CD4-positive, alpha-beta T cell treated with Interleukin-6 at 100 ng/mL for 8 hours (primary cell): ENCODE measurements around the gene TBXAS1.

Experiments
- DNase-seq: peaks from one replicate; pipeline ENCODE4 v3.0.0-alpha.2; 2020; ENCODE audit warnings: mixed read lengths, low spot score

TBXAS1 gene

DNA sequence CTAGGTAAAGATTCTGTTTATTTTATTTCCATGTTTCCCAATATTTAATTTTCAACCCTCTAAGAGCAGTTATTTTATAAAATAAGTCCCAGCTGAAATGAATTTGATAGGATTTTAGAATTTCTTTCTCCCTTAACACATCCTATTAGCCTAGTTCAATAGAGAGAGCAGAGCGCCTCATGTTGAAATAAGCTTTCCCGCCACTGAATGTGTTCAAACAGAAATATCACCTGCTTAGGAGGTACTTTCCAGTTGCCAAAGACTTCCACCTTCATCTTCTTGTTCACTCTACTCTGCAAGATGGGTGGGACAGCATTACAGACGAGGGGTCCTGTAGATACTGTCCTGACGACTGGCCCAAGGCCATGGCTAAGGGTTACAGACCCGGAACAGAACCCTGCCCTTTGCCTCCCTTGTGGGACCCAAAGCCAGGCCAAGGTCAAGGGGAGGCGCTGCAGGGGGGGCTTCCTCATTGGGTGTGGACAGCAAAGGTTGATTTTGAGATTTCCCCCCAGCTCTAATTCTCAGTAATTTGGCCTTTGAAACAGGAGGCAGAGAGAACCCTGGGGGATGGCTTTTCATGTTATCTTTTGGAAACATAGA, 171.7 kb downstream of the TBXAS1 start:
- no peak for DNase-seq

DNA sequence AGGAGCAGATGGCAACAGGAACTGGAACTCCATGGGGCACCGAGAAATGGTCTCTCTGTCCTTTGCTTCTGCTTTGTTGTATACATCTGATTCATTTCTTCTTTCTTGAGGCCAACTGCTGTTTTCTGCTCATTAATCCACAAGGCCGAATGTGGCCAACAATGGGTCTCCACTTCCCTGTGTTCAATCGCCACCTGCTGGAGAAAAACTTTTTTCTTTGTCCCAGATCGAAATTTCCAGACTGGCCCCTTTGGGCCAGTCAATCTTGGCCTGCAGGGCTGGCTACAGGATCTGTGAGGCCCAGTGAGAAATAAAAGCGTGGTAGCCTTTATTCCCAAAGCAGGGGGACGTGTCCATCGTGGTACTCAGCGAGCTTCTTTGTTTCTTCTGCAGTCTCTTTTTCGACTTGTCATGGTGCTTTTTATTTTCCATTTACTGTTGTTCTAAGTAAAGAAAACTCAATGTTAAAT, 174.9 kb downstream of the TBXAS1 start:
- peak; percentile 27 for DNase-seq

GRCh38 chr7:140004672-140005071, 175.6 kb downstream of the TBXAS1 start:
- DNase-seq: no peak

GRCh38 chr7:140005341-140005740, 176.3 kb downstream of the TBXAS1 start:
- DNase-seq: no peak

- no peak for DNase-seq
Observed at GRCh38 chr7:140005754-140006503, 176.9 kb downstream of the TBXAS1 start.

DNA sequence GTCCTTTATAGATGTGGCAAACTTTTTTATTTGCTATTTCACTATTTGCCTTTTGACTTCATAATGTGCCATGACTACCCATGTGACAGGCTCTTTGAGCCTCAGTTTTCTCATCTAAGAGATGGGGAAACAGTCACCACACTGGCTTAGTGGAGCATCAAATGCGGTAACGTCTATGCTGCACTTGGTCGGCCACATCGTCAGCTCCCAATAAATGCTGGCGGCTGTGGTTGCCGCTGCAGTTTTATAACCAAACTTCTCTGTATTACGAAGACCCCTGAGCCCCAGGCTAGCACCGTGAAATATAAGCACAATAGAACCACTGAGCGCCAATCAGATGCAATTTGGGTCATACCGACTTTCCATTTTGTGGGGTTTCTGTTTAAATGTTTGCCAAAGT, 177.5 kb downstream of the TBXAS1 start:
- DNase-seq: no peak

- no peak for DNase-seq
Observed at GRCh38 chr7:140007051-140007690, 178.1 kb downstream of the TBXAS1 start.

GRCh38 chr7:140008755-140009610, 179.9 kb downstream of the TBXAS1 start:
- DNase-seq: no peak

DNA sequence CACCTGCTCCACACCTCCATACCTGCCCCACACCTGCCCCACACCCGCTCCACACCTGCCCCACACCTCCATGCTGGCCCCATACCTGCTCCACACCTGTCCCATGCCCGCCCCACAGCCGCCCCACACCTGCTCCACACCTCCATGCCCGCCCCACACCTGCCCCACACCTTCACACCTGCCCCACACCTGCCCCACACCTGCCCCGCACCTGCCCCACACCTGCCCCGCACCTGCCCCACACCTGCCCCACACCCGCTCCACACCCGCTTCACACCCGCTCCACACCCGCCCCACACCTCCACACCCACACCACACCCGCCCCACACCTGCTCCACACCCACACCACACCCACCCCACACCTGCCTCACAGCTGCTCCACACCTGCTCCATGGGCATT, 180.7 kb downstream of the TBXAS1 start:
- no peak for DNase-seq

- no peak for DNase-seq
Observed at GRCh38 chr7:140010194-140010895, 181.3 kb downstream of the TBXAS1 start.

DNA sequence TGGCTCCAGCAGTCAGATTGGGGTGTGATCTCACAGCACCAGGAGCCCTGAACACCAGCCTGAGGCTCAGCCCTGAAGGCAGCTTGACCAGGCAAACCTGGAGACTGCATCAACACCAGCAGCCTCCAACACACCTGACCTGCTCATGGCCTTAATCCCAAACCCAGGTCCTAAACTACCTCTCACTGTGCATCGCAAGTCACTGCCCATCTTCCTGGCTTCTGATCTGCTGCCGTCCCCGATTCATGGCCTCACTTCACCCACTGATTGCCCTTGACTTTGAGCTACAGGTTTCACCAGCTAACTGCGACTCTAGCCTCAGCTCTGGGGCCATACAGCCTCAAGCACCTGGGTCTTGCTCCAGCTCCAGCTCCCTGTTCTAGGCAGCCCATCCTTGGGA, 184.6 kb downstream of the TBXAS1 start:
- DNase-seq: no peak

DNA sequence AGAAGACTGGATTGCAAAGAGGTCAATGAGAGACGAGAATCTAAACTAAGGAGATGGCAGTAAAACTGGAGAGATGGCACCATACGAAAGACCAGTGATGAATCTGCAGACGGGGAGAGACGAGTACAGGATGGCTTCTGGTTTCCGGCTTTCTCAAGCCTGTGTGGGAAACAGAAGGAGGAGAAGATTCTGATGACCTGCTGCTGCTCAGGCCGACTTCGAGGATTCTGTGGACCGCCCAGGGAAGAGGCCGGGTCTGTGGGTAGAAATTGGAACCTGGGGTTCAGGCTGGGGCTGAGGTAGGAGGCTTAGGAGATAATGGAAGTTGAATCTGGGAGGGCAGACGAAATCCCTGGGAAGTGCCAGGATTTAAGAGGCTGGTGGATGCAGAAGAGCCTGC, 185.1 kb downstream of the TBXAS1 start:
- no peak for DNase-seq

DNA sequence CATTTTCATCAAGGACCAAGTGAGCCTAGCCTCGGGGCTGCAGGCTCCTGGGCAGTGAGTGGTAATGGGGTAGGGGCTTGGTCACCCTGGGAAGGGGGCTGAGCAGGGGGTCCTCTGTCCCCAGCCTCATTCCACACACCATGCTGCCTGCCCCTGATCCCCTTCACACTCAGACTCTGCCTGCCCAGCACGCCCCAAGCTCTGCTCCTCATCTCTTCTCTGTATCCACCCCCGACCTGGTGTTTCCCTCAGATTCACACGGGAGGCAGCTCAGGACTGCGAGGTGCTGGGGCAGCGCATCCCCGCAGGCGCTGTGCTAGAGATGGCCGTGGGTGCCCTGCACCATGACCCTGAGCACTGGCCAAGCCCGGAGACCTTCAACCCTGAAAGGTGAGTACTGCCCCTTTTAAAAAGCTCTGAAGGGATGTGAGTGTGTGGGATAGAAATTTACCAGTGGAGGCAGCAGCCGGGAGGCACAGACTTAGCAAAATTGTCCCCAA, 186.5 kb downstream of the TBXAS1 start:
- DNase-seq: no peak

GRCh38 chr7:140016540-140016939, 187.5 kb downstream of the TBXAS1 start:
- DNase-seq: no peak

GRCh38 chr7:140017034-140017433, 188.0 kb downstream of the TBXAS1 start:
- no peak for DNase-seq

DNA sequence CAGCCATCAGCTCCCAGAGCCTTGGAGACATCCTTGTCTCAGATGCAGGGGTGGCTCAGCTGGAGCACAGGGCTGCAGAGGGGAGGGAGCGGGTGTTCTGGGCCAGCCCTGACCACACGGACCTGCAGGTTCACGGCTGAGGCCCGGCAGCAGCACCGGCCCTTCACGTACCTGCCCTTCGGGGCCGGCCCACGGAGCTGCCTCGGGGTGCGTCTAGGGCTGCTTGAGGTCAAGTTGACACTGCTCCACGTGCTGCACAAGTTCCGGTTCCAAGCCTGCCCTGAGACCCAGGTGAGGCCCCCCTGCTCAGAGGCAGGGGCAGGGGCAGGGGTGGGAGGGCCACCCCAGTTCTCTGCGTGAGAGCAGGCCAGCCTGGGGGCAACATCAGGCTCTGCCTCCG, 188.5 kb downstream of the TBXAS1 start:
- DNase-seq: no peak

DNA sequence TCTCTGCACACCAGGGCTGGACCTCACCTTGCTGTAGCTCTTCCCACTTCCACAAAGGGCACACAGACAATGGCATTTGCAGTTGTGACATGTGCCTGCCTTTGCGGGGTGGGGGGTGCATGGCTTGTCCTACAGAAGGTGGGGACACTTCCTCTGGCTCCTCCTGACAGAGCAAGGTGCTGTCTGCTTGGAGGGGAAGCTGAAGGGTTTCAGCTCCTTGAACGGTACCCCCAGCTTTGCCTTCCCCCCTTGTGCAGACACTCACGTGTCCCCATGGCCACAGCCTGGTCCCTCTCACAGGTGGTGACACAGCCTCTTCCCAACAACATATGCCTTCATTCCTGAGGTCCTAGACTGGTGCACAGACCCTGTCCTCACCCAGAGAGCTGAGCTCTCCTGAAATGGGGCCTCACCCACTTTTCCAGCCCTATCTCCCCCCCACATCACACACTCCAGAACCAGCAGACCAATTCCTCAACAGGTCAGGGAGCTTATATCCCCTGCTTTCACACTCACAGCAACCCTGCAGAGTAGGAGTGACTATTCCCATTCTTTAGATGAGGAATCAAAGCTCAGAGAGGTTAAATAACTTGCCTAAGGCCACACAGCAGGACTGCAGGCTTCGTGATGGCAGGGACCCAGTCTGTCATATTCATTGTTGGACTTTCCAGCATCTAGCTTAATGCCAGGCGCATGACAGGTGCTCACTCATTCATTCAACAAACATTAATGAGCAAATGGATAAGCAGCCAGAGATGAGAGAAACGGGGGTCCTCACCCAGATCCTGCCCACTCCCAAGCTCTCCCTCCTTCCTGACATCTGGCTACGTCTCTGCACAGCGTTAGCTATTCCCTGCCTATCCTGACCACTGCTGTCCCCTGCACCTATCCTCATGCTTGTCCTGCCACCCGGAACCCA, 189.3 kb downstream of the TBXAS1 start:
- no peak for DNase-seq

GRCh38 chr7:140019172-140019571, 190.1 kb downstream of the TBXAS1 start:
- DNase-seq: no peak

- no peak for DNase-seq
Observed at GRCh38 chr7:140019606-140020005, 190.5 kb downstream of the TBXAS1 start.

- no peak for DNase-seq
Observed at GRCh38 chr7:140021603-140022002, 192.5 kb downstream of the TBXAS1 start.
